B cell (primary cell): ENCODE results near the gene GDI2. TPM values are rescaled to one million over a fixed set of nuclear protein-coding genes. Genes with fewer than 3 reads are reported as not detected.

Experiments
- ATAC-seq: fragments of 200-7000 bp; cut with Tn5 transposase; one replicate; pipeline ENCODE4 v1.10.0; 2021; ENCODE audit warnings: low read depth, mild to moderate bottlenecking, moderate number of reproducible peaks, moderate library complexity
- CTCF ChIA-PET: fragments of 350-600 bp; sonication (Branson Sonifier 250); formaldehyde crosslinking; loops from one replicate; lab custom pipeline; 2021; ENCODE audit warnings: antibody characterized with exemption, inconsistent platforms; lab: Charles Lee
- POLR2A ChIA-PET: fragments of 350-600 bp; sonication (Branson Sonifier 250); formaldehyde crosslinking; loops from one replicate; lab custom pipeline; 2021; ENCODE audit warnings: antibody characterized with exemption; lab: Charles Lee
- DNase-seq: peaks from one replicate; pipeline ENCODE4 v3.0.0; 2013
- H2AFZ ChIP-seq: 2 replicates; pipeline ENCODE4 v1.6.1; 2012; ENCODE audit warnings: mild to moderate bottlenecking, low read depth, low read length; ENCODE audit not compliant: insufficient read depth, poor library complexity, severe bottlenecking
- H3K27ac ChIP-seq, 2 donors: 1 replicate in 1 of 2; 2 replicates in 1 of 2; pipeline ENCODE4 v1.5.1; 2012 to 2013; ENCODE audit warnings: low read length in 2 of 2, mild to moderate bottlenecking in 2 of 2, moderate library complexity in 1 of 2
- H3K27me3 ChIP-seq, 4 experiments: fragments of 200-600 bp in 1 of 4; sonication (generic) in 1 of 4; replicated peaks in 1 of 4; 1 replicate in 2 of 4; 2 replicates in 2 of 4; pipeline versions ENCODE4 v1.6.1 to v1.7.0; 2013 to 2016; ENCODE audit warnings: low read length in 3 of 4, mild to moderate bottlenecking in 2 of 4, mixed read lengths in 1 of 4, moderate library complexity in 1 of 4; ENCODE audit not compliant: insufficient read depth in 4 of 4, control insufficient read depth in 3 of 4; ENCODE audit errors: control extremely low read depth in 1 of 4
- H3K36me3 ChIP-seq, 2 experiments: replicated peaks in 1 of 2; 1 replicate in 1 of 2; 2 replicates in 1 of 2; pipeline versions ENCODE4 v1.6.1 to v1.7.1; 2013; ENCODE audit warnings: low read length in 1 of 2; ENCODE audit not compliant: insufficient read depth in 2 of 2, control insufficient read depth in 1 of 2; ENCODE audit errors: control extremely low read depth in 1 of 2, extremely low read depth in 1 of 2
- H3K4me1 ChIP-seq, 2 donors: fragments of 200-600 bp in 1 of 2; sonication (generic) in 1 of 2; 1 replicate in 1 of 2; 2 replicates in 1 of 2; pipeline versions ENCODE4 v1.5.1 to v1.6.1; 2013 to 2017; ENCODE audit warnings: low read length in 2 of 2; ENCODE audit not compliant: control insufficient read depth in 2 of 2, insufficient read depth in 2 of 2
- H3K4me2 ChIP-seq: replicated peaks from 2 replicates; pipeline ENCODE3; 2012; ENCODE audit warnings: mild to moderate bottlenecking, low read depth, low read length; ENCODE audit not compliant: poor library complexity, severe bottlenecking
- H3K4me3 ChIP-seq, 5 experiments: fragments of 200-600 bp in 1 of 5; sonication (generic) in 1 of 5; 1 replicate in 3 of 5; 2 replicates in 2 of 5; pipeline versions ENCODE4 v1.5.1 to v1.7.0; 2011 to 2016; ENCODE audit warnings: low read length in 4 of 5, mild to moderate bottlenecking in 4 of 5, low read depth in 2 of 5, control low read depth in 1 of 5, moderate library complexity in 1 of 5; ENCODE audit not compliant: insufficient read depth in 1 of 5; ENCODE audit errors: control extremely low read depth in 1 of 5, extremely low read depth in 1 of 5
- H3K79me2 ChIP-seq: fragments of 200-600 bp; sonication (generic); one replicate; pipeline ENCODE4 v1.6.0; 2016; ENCODE audit warnings: low read length; ENCODE audit not compliant: control insufficient read depth, insufficient read depth
- H3K9ac ChIP-seq: fragments of 200-600 bp; sonication (generic); 2 replicates; pipeline ENCODE4 v1.6.1; 2017; ENCODE audit warnings: mild to moderate bottlenecking, low read length, moderate library complexity
- H3K9me3 ChIP-seq, 3 donors: one replicate each; pipeline versions ENCODE4 v1.6.1 to v1.7.1; 2013; ENCODE audit warnings: low read length in 2 of 3; ENCODE audit not compliant: control insufficient read depth in 2 of 3, insufficient read depth in 1 of 3; ENCODE audit errors: control extremely low read depth in 1 of 3
- H4K20me1 ChIP-seq: 2 replicates; pipeline ENCODE4 v1.6.0; 2012; ENCODE audit warnings: mild to moderate bottlenecking, low read length; ENCODE audit not compliant: insufficient read depth, control insufficient read depth, poor library complexity, severe bottlenecking
- H3K27ac Mint-ChIP-seq: one replicate; pipeline ENCODE4 v1.8.0; 2021; ENCODE audit warnings: mixed read lengths
- H3K27me3 Mint-ChIP-seq: one replicate; pipeline ENCODE4 v1.8.0; 2021; ENCODE audit warnings: mixed read lengths
- H3K4me1 Mint-ChIP-seq: one replicate; pipeline ENCODE4 v1.8.0; 2021; ENCODE audit warnings: mixed read lengths
- H3K4me3 Mint-ChIP-seq: one replicate; pipeline ENCODE4 v1.8.0; 2021; ENCODE audit warnings: mixed read lengths
- H3K9me3 Mint-ChIP-seq: one replicate; pipeline ENCODE4 v1.8.0; 2022; ENCODE audit warnings: mixed read lengths; ENCODE audit not compliant: insufficient read depth
- EZH2 ChIP-seq: IDR thresholded peaks from 2 replicates; pipeline ENCODE4 v1.6.1; 2012; ENCODE audit warnings: borderline replicate concordance, low read depth, mild to moderate bottlenecking, moderate library complexity, low read length; ENCODE audit not compliant: insufficient read depth, poor library complexity, severe bottlenecking
- WGBS: methylation state at CpG from one replicate; pipeline ENCODE4 v1.1.5; 2013; ENCODE audit warnings: missing lambda C conversion rate; ENCODE audit not compliant: insufficient coverage; 5-methylcytosine and 5-hydroxymethylcytosine counted together
- intact Hi-C: fragments of 100-400 bp; cut with micrococcal nuclease; formaldehyde crosslinking; loops from one replicate; pipeline ENCODE4 v1.10.0; 2022
- polyA plus RNA-seq: library from polyadenylated mRNA; depleted of rRNA; stranded (reverse); fragments of >200 nt; gene quantifications from 2 replicates; pipeline ENCODE4 v1.2.3, GENCODE V29; 2012
- total RNA-seq, 2 donors: library from RNA; stranded (reverse); fragments of 120-200 nt in 1 of 2; gene quantifications; 1 replicate in 1 of 2; 2 replicates in 1 of 2; pipeline versions ENCODE4 v1.2.3 to v1.2.4, GENCODE V29; 2013 to 2022
- TF ChIP-seq, protein P1 (sequence below): fragments of 200-600 bp; IDR thresholded peaks from one replicate; pipeline ENCODE4 v1.8.0; 2022; ENCODE audit warnings: antibody characterized with exemption, mild to moderate bottlenecking

Gene GDI2
- total and polyA plus RNA-seq, 2 donors (not counting 1 experiment from before 2014, with no cell fraction given): 91.1 to 187 TPM

DNA sequence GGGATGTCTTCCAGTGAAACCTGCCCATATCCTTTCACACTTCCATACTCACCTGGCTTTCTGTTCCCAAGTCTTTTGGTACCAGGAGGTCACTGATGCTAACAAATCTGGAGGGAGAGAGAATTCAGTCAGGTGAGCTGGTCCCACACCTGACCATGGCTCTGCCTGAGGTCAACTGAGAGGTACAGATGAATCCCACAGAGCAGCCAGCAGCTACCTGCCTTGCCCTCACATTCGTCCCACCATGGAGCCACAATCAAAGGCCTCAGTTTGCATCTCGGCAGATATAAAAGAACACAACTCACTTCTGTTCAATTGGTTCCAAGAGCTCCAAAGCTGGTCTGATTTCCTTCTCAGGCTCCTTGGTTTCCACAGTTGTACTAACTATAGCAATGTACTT lies 47.0 kb downstream of the GDI2 start:
- H3K79me2 ChIP-seq: peaks cover 36% of the 10 kb centered on the region
- H2AFZ ChIP-seq: no peak overlapping the region
- H3K27me3 Mint-ChIP-seq: no peaks in the 10 kb centered on the region
- H3K4me1 ChIP-seq: no peaks in the 10 kb centered on the region
- no peak for ATAC-seq
- no peak overlapping the region for H3K9ac ChIP-seq
- no peak overlapping the region for H3K4me3 ChIP-seq
- intact Hi-C loops: no loop called here
- H3K27ac ChIP-seq: peak overlapping the region in 1 of 2 donors; percentile 22
- no peaks in the 10 kb centered on the region for H3K27me3 ChIP-seq
- H3K36me3 ChIP-seq: peaks cover 25 to 80% of the 10 kb centered on the region in 2 experiments
- no peaks in the 10 kb centered on the region for H3K9me3 ChIP-seq
- POLR2A ChIA-PET: no interaction called here
- peaks cover 45% of the 10 kb centered on the region for H4K20me1 ChIP-seq
- TF ChIP-seq EZH2: no peak
- TF ChIP-seq, protein P1, sequence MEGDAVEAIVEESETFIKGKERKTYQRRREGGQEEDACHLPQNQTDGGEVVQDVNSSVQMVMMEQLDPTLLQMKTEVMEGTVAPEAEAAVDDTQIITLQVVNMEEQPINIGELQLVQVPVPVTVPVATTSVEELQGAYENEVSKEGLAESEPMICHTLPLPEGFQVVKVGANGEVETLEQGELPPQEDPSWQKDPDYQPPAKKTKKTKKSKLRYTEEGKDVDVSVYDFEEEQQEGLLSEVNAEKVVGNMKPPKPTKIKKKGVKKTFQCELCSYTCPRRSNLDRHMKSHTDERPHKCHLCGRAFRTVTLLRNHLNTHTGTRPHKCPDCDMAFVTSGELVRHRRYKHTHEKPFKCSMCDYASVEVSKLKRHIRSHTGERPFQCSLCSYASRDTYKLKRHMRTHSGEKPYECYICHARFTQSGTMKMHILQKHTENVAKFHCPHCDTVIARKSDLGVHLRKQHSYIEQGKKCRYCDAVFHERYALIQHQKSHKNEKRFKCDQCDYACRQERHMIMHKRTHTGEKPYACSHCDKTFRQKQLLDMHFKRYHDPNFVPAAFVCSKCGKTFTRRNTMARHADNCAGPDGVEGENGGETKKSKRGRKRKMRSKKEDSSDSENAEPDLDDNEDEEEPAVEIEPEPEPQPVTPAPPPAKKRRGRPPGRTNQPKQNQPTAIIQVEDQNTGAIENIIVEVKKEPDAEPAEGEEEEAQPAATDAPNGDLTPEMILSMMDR: no peak
- CTCF ChIA-PET: no interaction called here
- no peak for DNase-seq
- H3K4me1 Mint-ChIP-seq: no peaks in the 10 kb centered on the region
- H3K9me3 Mint-ChIP-seq: no peaks in the 10 kb centered on the region
- H3K4me3 Mint-ChIP-seq: no peak overlapping the region
- no peak overlapping the region for H3K27ac Mint-ChIP-seq
- 100% methylated on average over 2 of the region's 2 CpGs for WGBS
- H3K4me2 ChIP-seq: no peak overlapping the region

DNA sequence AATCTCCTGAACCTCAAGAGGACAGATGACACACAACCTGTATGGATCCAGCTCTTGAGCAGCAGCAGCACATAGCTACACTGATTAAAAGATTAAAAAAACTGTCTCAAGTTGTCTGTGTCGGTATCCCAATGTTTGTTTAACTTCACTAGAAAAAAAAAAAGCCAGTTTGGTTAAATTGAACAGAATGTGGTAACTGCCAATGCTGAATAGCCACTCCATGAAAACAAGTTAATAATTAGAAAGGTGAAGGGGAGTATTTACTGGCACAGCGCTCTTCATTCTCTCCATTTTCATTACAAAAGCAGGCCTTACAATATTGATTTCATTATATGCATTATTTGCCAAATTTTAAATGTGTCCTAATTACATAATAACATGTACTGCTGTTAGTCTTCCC lies 47.6 kb downstream of the GDI2 start:
- no peak overlapping the region for H3K4me2 ChIP-seq
- no peak overlapping the region for H2AFZ ChIP-seq
- H3K9ac ChIP-seq: no peak overlapping the region
- CTCF ChIA-PET: no interaction called here
- peak overlapping the region in 1 of 2 donors; percentile 38 for H3K27ac ChIP-seq
- peaks cover 25 to 83% of the 10 kb centered on the region in 2 experiments for H3K36me3 ChIP-seq
- peaks cover 35% of the 10 kb centered on the region for H3K79me2 ChIP-seq
- Mint-ChIP-seq H3K27me3 (no peaks in the 10 kb centered on the region), H3K27ac (peak overlapping the region; percentile 1), H3K4me1 (no peaks in the 10 kb centered on the region), H3K9me3 (no peaks in the 10 kb centered on the region), H3K4me3 (no peak overlapping the region)
- TF ChIP-seq, protein P1: no peak
- TF ChIP-seq EZH2: no peak
- H4K20me1 ChIP-seq: peaks cover 45% of the 10 kb centered on the region
- H3K4me1 ChIP-seq: no peaks in the 10 kb centered on the region
- no CpG with 5 or more reads among the region's 2 CpGs for WGBS
- no peak for ATAC-seq
- no peak for DNase-seq
- H3K9me3 ChIP-seq: no peaks in the 10 kb centered on the region
- no peak overlapping the region for H3K4me3 ChIP-seq
- no peaks in the 10 kb centered on the region for H3K27me3 ChIP-seq
- POLR2A ChIA-PET: no interaction called here
- intact Hi-C loops: no loop called here
